Right cardiac atrium (tissue), 5 donors: ENCODE measurements around the gene ADCY1. TPM values are rescaled to one million over a fixed set of nuclear protein-coding genes. Genes with fewer than 3 reads are reported as not detected.
"Not testable (repeated sequence)": the region's sequence is repeated elsewhere in the genome, so short reads cannot be mapped to it uniquely, and the experiment has no call there.

Source experiments
- ATAC-seq, 2 donors: fragments of 200-7000 bp; cut with Tn5 transposase; one replicate each; pipeline versions ENCODE4 v1.8.0 to v1.9.1; 2020; ENCODE audit warnings: moderate library complexity in 2 of 2, mild to moderate bottlenecking in 1 of 2
- DNase-seq, 3 donors: peaks; one replicate each; pipeline ENCODE4 v3.0.0-alpha.2; 2020
- H3K27ac ChIP-seq: one replicate; pipeline ENCODE4 v1.5.1; 2013; ENCODE audit warnings: mild to moderate bottlenecking, low read length, control low read depth, moderate library complexity
- H3K27me3 ChIP-seq: one replicate; pipeline ENCODE4 v1.6.1; 2013; ENCODE audit not compliant: control insufficient read depth, insufficient read depth
- H3K4me1 ChIP-seq: one replicate; pipeline ENCODE4 v1.6.1; 2013; ENCODE audit warnings: low read length; ENCODE audit not compliant: control insufficient read depth, insufficient read depth
- H3K4me3 ChIP-seq: one replicate; pipeline ENCODE4 v1.5.1; 2013; ENCODE audit warnings: low read length, control low read depth
- H3K9me3 ChIP-seq: one replicate; pipeline ENCODE4 v1.6.1; 2013; ENCODE audit warnings: low read length; ENCODE audit not compliant: control insufficient read depth
- whole genome bisulfite sequencing: extraction: QIAGEN DNeasy Blood & Tissue Kit; methylation state at CpG from one replicate; pipeline ENCODE4 v1.1.7; 2013; 5-methylcytosine and 5-hydroxymethylcytosine counted together
- intact Hi-C, 4 donors: fragments of 100-400 bp; cut with DNase I; formaldehyde crosslinking; loops; one replicate each; pipeline versions ENCODE4 v1.11.0 to v1.14.0; 2022 to 2023
- long read RNA-seq, 4 donors: library from polyadenylated mRNA; unstranded; transcript quantifications; one replicate each; pipeline ENCODE4 v2.0.0, GENCODE V29; 2020 to 2021
- polyA plus RNA-seq: library from polyadenylated mRNA; stranded (reverse); fragments of 200-250 nt; gene quantifications from one replicate; pipeline ENCODE4 v1.2.3, GENCODE V29; 2013
- total RNA-seq, 4 donors: library from RNA; stranded (reverse); fragmentation: NEBNext Ultra II Directional; extraction: Animal tissue kit (Norgen Biotek cat#: 25700); gene quantifications; one replicate each; pipeline ENCODE4 v1.2.1, GENCODE V29; 2021
- donor health status: healthy with polysubstance abuse.
- donor health status: DM: no; HTN: yes; CAD: no.
- donor health status: DM: no; HTN: no; CAD: no.
- donor health status: DM: no; HTN: yes; CAD: no; lungs with severe emphysema.
- donor health status: DM: yes; HTN: yes; CAD: no.

The ADCY1 gene
- total RNA-seq (1 to 10 TPM; 3.0 to 5.9 (median 4.6) TPM), polyA plus RNA-seq (2.2 TPM)
- long read RNA-seq, donor 1, partial matches to known transcripts, result 0 of 7 reads
- long read RNA-seq, donor 1, other reads (novel, unspliced or antisense), result 4 of 7 reads
- long read RNA-seq, donor 2, partial matches to known transcripts, result 0 of 5 reads
- long read RNA-seq, donor 2, other reads (novel, unspliced or antisense), result 5 of 5 reads
- long read RNA-seq, donor 3, partial matches to known transcripts, result 0 of 1 reads
- long read RNA-seq, donor 3, other reads (novel, unspliced or antisense), result 1 of 1 reads
- long read RNA-seq, donor 4, partial matches to known transcripts, result 0 of 6 reads
- long read RNA-seq, donor 4, other reads (novel, unspliced or antisense), result 4 of 6 reads

DNA sequence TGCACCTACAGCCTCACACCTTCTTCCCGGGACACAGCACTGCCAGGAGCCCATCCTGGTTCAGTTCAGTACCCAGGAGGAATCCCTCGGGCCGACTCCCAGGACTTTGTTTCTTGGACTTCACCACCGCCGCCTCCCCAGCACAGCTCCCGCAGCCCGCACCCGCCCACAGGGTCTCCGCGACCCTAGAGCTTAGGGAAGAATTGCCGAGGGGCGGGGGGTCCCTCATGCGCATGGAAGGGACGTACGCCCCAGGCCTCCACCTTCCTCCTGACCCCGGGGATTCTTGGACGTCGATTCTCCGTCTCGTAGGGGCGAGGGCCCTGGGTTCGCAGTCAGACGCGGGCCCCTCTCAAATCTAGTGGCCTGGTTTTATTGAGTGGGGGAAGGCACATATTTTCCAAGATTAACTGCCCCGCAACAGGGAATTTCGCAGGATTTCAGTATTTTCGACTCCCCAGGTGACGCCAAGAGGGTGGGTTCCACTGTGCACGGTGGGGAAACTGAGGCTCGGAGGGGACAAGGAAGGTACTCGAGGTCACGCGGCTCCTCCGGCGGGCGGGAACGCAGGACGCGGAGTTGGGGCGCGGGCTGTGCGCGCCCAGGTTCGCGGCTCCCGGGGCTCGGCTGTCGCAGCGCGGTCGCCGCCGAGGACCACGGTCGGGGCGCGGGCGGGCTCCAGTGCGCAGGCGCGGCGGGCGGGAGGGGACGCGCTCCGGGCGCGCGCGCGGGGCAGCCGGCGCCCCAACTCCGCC is at the start of gene ADCY1:
Gene ADCY1, plus strand, starts transcription at position 708 of the 755 bp plus-strand sequence. CDS start 176 bp downstream, outside the sequence.
- Histone ChIP-seq H3K27me3 (no peaks in the 10 kb centered on the region), H3K4me1 (no peaks in the 10 kb centered on the region), H3K4me3 (peak within 1 kb of the TSS; percentile 86), H3K27ac (no peak within 1 kb of the TSS), H3K9me3 (no peaks in the 10 kb centered on the region)
- 10% methylated on average over 74 of the region's 74 CpGs for WGBS
- intact Hi-C loops, result no loop called here
- ATAC-seq, result no peak
- peak in 2 of 3 donors; percentile 70 to 76 for DNase-seq

DNA sequence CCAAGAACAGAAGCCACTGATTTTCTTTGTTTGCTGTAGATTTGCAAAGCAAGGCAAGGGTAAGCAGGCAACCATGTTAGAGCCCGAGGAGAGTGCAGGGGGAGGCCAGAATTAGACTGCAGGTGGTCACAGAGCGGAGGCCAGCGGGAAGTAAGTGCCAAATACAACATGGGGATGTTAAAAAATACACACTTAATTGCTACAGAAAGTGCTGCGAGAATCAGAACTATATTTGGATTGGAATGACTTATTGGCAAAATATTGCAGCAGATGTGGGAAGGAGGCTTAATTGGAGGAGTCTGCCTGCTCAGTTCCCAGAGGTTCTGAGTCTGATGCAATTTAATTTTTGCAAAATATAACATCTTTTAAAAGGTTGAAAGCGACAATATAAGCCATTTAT is 49.7 kb upstream of the ADCY1 start:
- Histone ChIP-seq H3K4me1 (no peaks in the 10 kb centered on the region), H3K27ac (no peak overlapping the region), H3K27me3 (no peaks in the 10 kb centered on the region), H3K4me3 (no peak overlapping the region), H3K9me3 (no peaks in the 10 kb centered on the region)
- 48% methylated on average over 5 of the region's 5 CpGs for WGBS
- peak in 1 of 2 donors; percentile 74 for ATAC-seq
- intact Hi-C loops, result no loop called here
- peak in 2 of 3 donors; percentile 47 to 53 for DNase-seq

DNA sequence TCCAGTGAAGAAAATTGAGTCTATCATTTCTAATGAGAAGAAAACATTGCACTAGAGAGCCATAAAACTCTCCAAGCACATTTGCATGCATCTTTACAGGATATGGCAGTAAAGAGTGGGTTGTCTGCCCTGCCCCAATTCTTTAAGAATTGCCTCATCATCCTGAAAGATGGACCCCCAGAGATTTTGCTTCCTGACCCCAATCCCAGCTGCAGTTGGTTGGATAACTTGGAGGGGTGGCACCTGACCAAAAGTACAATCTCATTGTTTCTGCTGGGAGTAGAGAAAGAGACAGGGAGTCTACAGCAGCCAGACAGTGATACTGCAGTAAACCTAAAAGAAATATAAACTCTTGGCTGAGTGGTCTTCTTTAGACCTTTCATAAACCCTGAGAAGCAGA is 49.1 kb upstream of the ADCY1 start:
- no peaks in the 10 kb centered on the region for H3K9me3 ChIP-seq
- H3K4me1 ChIP-seq, result no peaks in the 10 kb centered on the region
- H3K27me3 ChIP-seq, result no peaks in the 10 kb centered on the region
- no peak overlapping the region for H3K4me3 ChIP-seq
- no peak overlapping the region for H3K27ac ChIP-seq
- no peak for DNase-seq
- intact Hi-C loops, result no loop called here
- ATAC-seq, result peak in 1 of 2 donors; percentile 40

DNA sequence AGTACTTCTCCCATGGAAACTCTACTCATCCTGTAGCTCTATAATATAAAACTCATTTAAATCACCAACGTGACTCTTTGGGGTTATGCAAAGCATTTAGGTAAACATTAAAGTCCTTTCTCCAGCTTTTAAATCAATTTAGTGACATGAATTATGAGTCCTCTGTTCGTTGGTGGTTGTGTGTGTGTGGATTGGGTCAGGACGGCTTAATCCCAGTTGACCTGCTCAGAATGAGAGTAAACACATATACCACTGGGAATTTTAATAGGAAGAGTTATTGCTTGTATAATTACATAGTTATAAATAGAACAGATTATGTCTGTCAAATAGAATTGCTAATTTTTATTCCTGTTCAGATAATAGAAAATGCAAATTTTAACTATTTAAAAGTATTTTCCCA is 30.7 kb upstream of the ADCY1 start:
- intact Hi-C loops, result no loop called here
- H3K4me1 ChIP-seq, result no peaks in the 10 kb centered on the region
- no peaks in the 10 kb centered on the region for H3K27me3 ChIP-seq
- DNase-seq (no peak), ATAC-seq (no peak)
- no peak overlapping the region for H3K27ac ChIP-seq
- no peaks in the 10 kb centered on the region for H3K9me3 ChIP-seq
- WGBS, result 56% methylated on average over 3 of the region's 3 CpGs
- no peak overlapping the region for H3K4me3 ChIP-seq

DNA sequence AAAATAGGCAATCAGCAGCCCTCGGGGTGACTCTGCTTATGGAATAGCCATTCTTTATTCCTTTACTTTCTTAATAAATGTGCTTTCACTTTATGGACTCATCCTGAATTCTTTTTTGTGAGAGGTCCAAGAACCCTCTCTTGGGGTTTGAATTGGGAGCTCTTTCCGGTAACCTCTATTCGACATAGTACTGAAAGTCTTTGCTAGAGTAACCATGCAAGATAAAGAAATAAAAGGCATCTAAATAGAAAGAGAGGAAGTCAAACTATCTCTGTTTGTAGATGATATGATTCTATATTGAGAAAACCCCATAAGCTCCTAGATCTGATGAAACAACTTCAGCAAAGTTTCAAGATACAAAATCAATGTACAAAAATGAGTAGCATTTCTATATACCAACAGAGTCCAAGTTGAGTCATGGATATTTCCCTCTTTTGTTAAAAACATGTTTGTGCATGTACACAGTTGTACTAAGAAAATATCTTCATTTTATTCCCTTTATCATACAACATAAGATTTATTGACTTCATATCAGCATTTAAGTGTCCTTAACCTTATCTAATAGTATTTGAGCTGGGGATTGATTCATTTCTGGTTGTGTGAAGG is 29.0 kb upstream of the ADCY1 start:
- intact Hi-C loops, H3K9me3 ChIP-seq, ATAC-seq, H3K4me3 ChIP-seq, DNase-seq, H3K27ac ChIP-seq, H3K27me3 ChIP-seq, H3K4me1 ChIP-seq: not testable (repeated sequence)
- WGBS, result 37% methylated on average over 3 of the region's 3 CpGs

DNA sequence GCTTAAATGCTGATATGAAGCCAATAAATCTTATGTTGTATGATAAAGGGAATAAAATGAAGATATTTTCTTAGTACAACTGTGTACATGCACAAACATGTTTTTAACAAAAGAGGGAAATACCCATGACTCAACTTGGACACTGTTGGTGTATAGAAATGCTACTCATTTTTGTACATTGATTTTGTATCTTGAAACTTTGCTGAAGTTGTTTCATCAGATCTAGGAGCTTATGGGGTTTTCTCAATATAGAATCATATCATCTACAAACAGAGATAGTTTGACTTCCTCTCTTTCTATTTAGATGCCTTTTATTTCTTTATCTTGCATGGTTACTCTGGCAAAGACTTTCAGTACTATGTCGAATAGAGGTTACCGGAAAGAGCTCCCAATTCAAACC is 25.3 kb upstream of the ADCY1 start:
- WGBS, result 35% methylated on average over 2 of the region's 2 CpGs
- ATAC-seq, intact Hi-C loops: not testable (repeated sequence)

GRCh38 chr7:45563401-45563800 is 10.8 kb upstream of the ADCY1 start:
- no peak for ATAC-seq
- DNase-seq, result no peak
- Histone ChIP-seq H3K27ac (no peak overlapping the region), H3K9me3 (no peaks in the 10 kb centered on the region), H3K4me3 (no peak overlapping the region), H3K4me1 (peaks cover 11% of the 10 kb centered on the region), H3K27me3 (no peaks in the 10 kb centered on the region)
- 96% methylated on average over 2 of the region's 2 CpGs for WGBS
- intact Hi-C loops, result no loop called here

More for the DNA sequence above, 25.3 kb upstream of the ADCY1 start:
- not testable (repeated sequence) for H3K4me1 ChIP-seq, H3K9me3 ChIP-seq, H3K27ac ChIP-seq, H3K27me3 ChIP-seq, DNase-seq, H3K4me3 ChIP-seq

DNA sequence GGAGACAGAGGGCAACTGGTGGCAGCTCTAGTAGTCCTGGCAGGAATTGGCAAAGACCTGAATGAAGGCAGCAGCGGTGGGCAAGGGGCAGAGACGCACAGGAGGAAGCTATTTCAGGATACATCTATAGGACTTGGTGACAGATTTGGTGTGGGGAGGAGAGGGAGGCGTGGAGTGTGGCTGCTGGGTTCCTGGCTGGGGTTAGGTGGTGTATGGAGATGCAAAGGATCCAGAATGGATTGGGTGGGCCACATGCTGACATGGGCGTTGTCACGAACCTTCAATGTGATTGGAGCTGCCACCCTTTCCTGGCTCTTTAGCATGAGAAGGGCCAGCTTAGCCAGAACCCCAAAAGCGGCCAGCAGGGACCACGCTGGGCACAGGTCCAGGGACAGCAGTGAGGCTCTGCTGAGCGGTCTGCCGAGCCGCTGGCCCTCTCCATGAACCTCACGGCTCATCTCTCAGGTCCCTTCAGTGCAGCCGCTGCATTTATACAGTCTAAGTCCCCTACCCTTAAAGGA is 10.2 kb upstream of the ADCY1 start:
- DNase-seq (peak in 2 of 3 donors; percentile 39 to 81), ATAC-seq (peak; percentile 56 to 65)
- H3K4me3 ChIP-seq, result peak overlapping the region; percentile 24
- no peaks in the 10 kb centered on the region for H3K9me3 ChIP-seq
- peak overlapping the region; percentile 5 for H3K27ac ChIP-seq
- WGBS, result 23% methylated on average over 12 of the region's 12 CpGs
- intact Hi-C loops, result no loop called here
- no peaks in the 10 kb centered on the region for H3K27me3 ChIP-seq
- peaks cover 11% of the 10 kb centered on the region for H3K4me1 ChIP-seq

- DNase-seq, result peak in 1 of 3 donors; percentile 57
- Histone ChIP-seq H3K27ac (peak overlapping the region; percentile 18), H3K27me3 (no peaks in the 10 kb centered on the region), H3K4me3 (peak overlapping the region; percentile 24), H3K4me1 (peaks cover 11% of the 10 kb centered on the region), H3K9me3 (no peaks in the 10 kb centered on the region)
- intact Hi-C loops, result no loop called here
- peak; percentile 48 to 57 for ATAC-seq
- 31% methylated on average over 8 of the region's 8 CpGs for WGBS
Observed at GRCh38 chr7:45564485-45564884, 9.7 kb upstream of the ADCY1 start.

GRCh38 chr7:45564886-45565455 is 9.2 kb upstream of the ADCY1 start:
- H3K9me3 ChIP-seq, result no peaks in the 10 kb centered on the region
- H3K4me1 ChIP-seq, result peaks cover 11% of the 10 kb centered on the region
- H3K27ac ChIP-seq, result peak overlapping the region; percentile 18
- WGBS, result 58% methylated on average over 9 of the region's 9 CpGs
- ATAC-seq (peak in 1 of 2 donors; percentile 9), DNase-seq (no peak)
- H3K27me3 ChIP-seq, result no peaks in the 10 kb centered on the region
- H3K4me3 ChIP-seq, result peak overlapping the region; percentile 24
- intact Hi-C loops, result no loop called here
